ENCODE results near the gene HSPA12A. TPM values are rescaled to one million over a fixed set of nuclear protein-coding genes. Genes with fewer than 3 reads are reported as not detected.

HSPA12A gene
- polyA plus RNA-seq, 1 donor (not counting 4 experiments of a cell fraction or from before 2014, with no cell fraction given) = 8.1 TPM

DNA sequence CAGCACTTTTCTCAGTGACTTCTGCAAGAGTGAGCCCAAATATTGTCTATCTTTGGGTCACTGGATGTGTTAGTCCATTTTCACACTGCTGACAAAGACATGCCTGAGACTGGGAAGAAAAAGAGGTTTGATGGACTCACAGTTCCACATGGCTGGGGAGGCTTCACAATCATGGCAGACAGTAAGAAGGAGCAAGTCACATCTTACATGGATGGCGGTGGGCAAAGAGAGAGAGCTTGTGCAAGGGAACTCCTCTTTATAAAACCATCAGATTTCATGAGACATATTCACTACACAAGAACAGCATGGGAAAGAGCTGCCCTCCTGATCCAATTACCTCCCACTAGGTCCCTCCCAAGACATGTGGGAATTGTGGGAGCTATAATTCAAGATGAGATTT lies 6.1 kb upstream of the HSPA12A start:
- H3K9ac ChIP-seq (ENCODE audit: control insufficient read depth, extremely low read depth, insufficient read depth, low read length) = no peak overlapping the region
- DNase-seq (ENCODE audit: low read depth, low spot score) (no peak), FAIRE-seq (no peak)
- TF ChIP-seq EZH2 (IDR thresholded peaks at IDR 0.05; ENCODE audit: low read length) = no peak
- TF ChIP-seq, protein P1, sequence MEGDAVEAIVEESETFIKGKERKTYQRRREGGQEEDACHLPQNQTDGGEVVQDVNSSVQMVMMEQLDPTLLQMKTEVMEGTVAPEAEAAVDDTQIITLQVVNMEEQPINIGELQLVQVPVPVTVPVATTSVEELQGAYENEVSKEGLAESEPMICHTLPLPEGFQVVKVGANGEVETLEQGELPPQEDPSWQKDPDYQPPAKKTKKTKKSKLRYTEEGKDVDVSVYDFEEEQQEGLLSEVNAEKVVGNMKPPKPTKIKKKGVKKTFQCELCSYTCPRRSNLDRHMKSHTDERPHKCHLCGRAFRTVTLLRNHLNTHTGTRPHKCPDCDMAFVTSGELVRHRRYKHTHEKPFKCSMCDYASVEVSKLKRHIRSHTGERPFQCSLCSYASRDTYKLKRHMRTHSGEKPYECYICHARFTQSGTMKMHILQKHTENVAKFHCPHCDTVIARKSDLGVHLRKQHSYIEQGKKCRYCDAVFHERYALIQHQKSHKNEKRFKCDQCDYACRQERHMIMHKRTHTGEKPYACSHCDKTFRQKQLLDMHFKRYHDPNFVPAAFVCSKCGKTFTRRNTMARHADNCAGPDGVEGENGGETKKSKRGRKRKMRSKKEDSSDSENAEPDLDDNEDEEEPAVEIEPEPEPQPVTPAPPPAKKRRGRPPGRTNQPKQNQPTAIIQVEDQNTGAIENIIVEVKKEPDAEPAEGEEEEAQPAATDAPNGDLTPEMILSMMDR (optimal IDR thresholded peaks at IDR 0.05 in 1 of 3, IDR thresholded peaks at IDR 0.05 in 1 of 3, conservative IDR thresholded peaks at IDR 0.05 in 1 of 3; ENCODE audit: extremely low read depth in 1 of 3, insufficient read depth in 2 of 3, low read length in 3 of 3) = no peak
- H3K9me3 ChIP-seq (ENCODE audit: control insufficient read depth, low read depth, low read length) = no peaks in the 10 kb centered on the region
- no peaks in the 10 kb centered on the region for H3K9me1 ChIP-seq (ENCODE audit: control insufficient read depth, extremely low read depth, insufficient read depth, low read length)
- H3K4me1 ChIP-seq (ENCODE audit: control insufficient read depth, extremely low read depth, insufficient read depth, low read length) = peaks cover 23% of the 10 kb centered on the region
- H3K79me2 ChIP-seq (ENCODE audit: control insufficient read depth, insufficient read depth, low read length) = no peaks in the 10 kb centered on the region
- H2AFZ ChIP-seq (ENCODE audit: control insufficient read depth, low read length) = no peak overlapping the region
- H3K27ac ChIP-seq (ENCODE audit: control insufficient read depth, insufficient read depth, low read length) = no peak overlapping the region
- no peaks in the 10 kb centered on the region for H3K27me3 ChIP-seq (ENCODE audit: control insufficient read depth, extremely low read depth, insufficient read depth, low read length)
- peak overlapping the region in 1 of 3 experiments; percentile 21 for H3K4me3 ChIP-seq (ENCODE audit: control insufficient read depth in 2 of 3, extremely low read depth in 1 of 3, insufficient read depth in 2 of 3, low read depth in 1 of 3, low read length in 3 of 3)
- no peaks in the 10 kb centered on the region for H3K36me3 ChIP-seq (ENCODE audit: control insufficient read depth in 2 of 2, extremely low read depth in 1 of 2, insufficient read depth in 2 of 2, low read length in 2 of 2)
- H4K20me1 ChIP-seq (ENCODE audit: control insufficient read depth, extremely low read depth, insufficient read depth, low read length) = no peaks in the 10 kb centered on the region
- H3K4me2 ChIP-seq (ENCODE audit: control insufficient read depth, extremely low read depth, insufficient read depth, low read depth, low read length) = peak overlapping the region; percentile 29
- dilution Hi-C loops (cut with MboI; ENCODE audit: extremely low pct_ligation_motif_present, low sequenced_read_pairs) = no loop called here

DNA sequence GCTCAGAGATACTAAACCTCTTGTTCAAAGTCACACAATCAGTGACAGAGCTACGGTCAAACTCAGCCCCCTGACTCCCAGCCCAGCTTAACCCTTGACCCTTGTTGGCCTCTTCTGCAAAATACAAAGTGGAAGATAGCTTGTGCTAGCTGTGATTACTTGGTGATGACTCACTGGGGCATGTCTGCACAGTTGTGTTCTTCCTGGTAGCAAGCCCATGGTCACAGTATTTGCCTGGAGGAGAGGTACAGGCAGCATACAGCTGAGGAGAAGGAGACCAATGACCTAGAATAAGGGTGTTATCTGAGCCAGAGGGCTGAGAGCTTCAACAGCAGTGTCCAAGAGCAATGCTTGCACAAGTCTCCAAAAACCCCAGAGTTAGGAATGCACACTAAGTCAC lies 5.7 kb upstream of the HSPA12A start:
- DNase-seq (ENCODE audit: low read depth, low spot score) = no peak
- FAIRE-seq = peak; percentile 100
- Histone ChIP-seq H3K4me2 (ENCODE audit: control insufficient read depth, extremely low read depth, insufficient read depth, low read depth, low read length) (peak overlapping the region; percentile 29), H3K9ac (ENCODE audit: control insufficient read depth, extremely low read depth, insufficient read depth, low read length) (no peak overlapping the region), H3K4me1 (ENCODE audit: control insufficient read depth, extremely low read depth, insufficient read depth, low read length) (peaks cover 19% of the 10 kb centered on the region), H3K9me3 (ENCODE audit: control insufficient read depth, low read depth, low read length) (no peaks in the 10 kb centered on the region), H3K27ac (ENCODE audit: control insufficient read depth, insufficient read depth, low read length) (no peak overlapping the region), H3K9me1 (ENCODE audit: control insufficient read depth, extremely low read depth, insufficient read depth, low read length) (no peaks in the 10 kb centered on the region), H3K79me2 (ENCODE audit: control insufficient read depth, insufficient read depth, low read length) (no peaks in the 10 kb centered on the region), H2AFZ (ENCODE audit: control insufficient read depth, low read length) (no peak overlapping the region), H4K20me1 (ENCODE audit: control insufficient read depth, extremely low read depth, insufficient read depth, low read length) (no peaks in the 10 kb centered on the region), H3K27me3 (ENCODE audit: control insufficient read depth, extremely low read depth, insufficient read depth, low read length) (no peaks in the 10 kb centered on the region), H3K36me3 (ENCODE audit: control insufficient read depth in 2 of 2, extremely low read depth in 1 of 2, insufficient read depth in 2 of 2, low read length in 2 of 2) (no peaks in the 10 kb centered on the region), H3K4me3 (ENCODE audit: control insufficient read depth in 2 of 3, extremely low read depth in 1 of 3, insufficient read depth in 2 of 3, low read depth in 1 of 3, low read length in 3 of 3) (peak overlapping the region in 1 of 3 experiments; percentile 21)
- dilution Hi-C loops (cut with MboI; ENCODE audit: extremely low pct_ligation_motif_present, low sequenced_read_pairs) = no loop called here
- TF ChIP-seq EZH2 (IDR thresholded peaks at IDR 0.05; ENCODE audit: low read length) = no peak
- TF ChIP-seq, protein P1 (optimal IDR thresholded peaks at IDR 0.05 in 1 of 3, IDR thresholded peaks at IDR 0.05 in 1 of 3, conservative IDR thresholded peaks at IDR 0.05 in 1 of 3; ENCODE audit: extremely low read depth in 1 of 3, insufficient read depth in 2 of 3, low read length in 3 of 3) = no peak

All from keratinocyte (primary cell).